Hippocampal formation (tissue), 2 donors: ENCODE results near the gene MAMDC2.

Source experiments
- DNase-seq, 2 donors: peaks; one replicate each; lab custom pipeline; 2025; lab: John Stamatoyannopoulos, UW

Gene MAMDC2

GRCh38 chr9:70108181-70108580 lies 64.5 kb downstream of the MAMDC2 start:
- DNase-seq = no peak

GRCh38 chr9:70110194-70111041 lies 66.8 kb downstream of the MAMDC2 start:
- DNase-seq = no peak

- DNase-seq = peak in 1 of 2 donors; percentile 52
Measured at GRCh38 chr9:70111042-70111602, 67.5 kb downstream of the MAMDC2 start.

- DNase-seq = no peak
Measured at GRCh38 chr9:70111641-70112236, 68.1 kb downstream of the MAMDC2 start.

- no peak for DNase-seq
Measured at GRCh38 chr9:70112981-70113380, 69.3 kb downstream of the MAMDC2 start.

GRCh38 chr9:70113403-70114022 lies 69.9 kb downstream of the MAMDC2 start:
- peak in 1 of 2 donors; percentile 12 for DNase-seq

GRCh38 chr9:70114898-70115297 lies 71.2 kb downstream of the MAMDC2 start:
- DNase-seq = no peak

GRCh38 chr9:70117835-70118319 lies 74.2 kb downstream of the MAMDC2 start:
- DNase-seq = no peak

GRCh38 chr9:70119786-70120185 lies 76.1 kb downstream of the MAMDC2 start:
- DNase-seq = no peak

- no peak for DNase-seq
Measured at GRCh38 chr9:70120834-70121510, 77.3 kb downstream of the MAMDC2 start.

GRCh38 chr9:70121818-70122436 lies 78.3 kb downstream of the MAMDC2 start:
- no peak for DNase-seq

- no peak for DNase-seq
Measured at GRCh38 chr9:70123695-70124094, 80.0 kb downstream of the MAMDC2 start.

GRCh38 chr9:70125621-70126263 lies 82.1 kb downstream of the MAMDC2 start:
- no peak for DNase-seq

- DNase-seq = no peak
Measured at GRCh38 chr9:70127036-70127435, 83.4 kb downstream of the MAMDC2 start.

GRCh38 chr9:70127540-70128416 lies 84.1 kb downstream of the MAMDC2 start:
- no peak for DNase-seq

GRCh38 chr9:70130266-70130665 lies 86.6 kb downstream of the MAMDC2 start:
- DNase-seq = no peak

- DNase-seq = no peak
Measured at GRCh38 chr9:70131296-70131695, 87.6 kb downstream of the MAMDC2 start.

- DNase-seq = no peak
Measured at GRCh38 chr9:70133253-70134208, 89.9 kb downstream of the MAMDC2 start.

- no peak for DNase-seq
Measured at GRCh38 chr9:70134360-70134759, 90.7 kb downstream of the MAMDC2 start.
